Stimulated activated CD4-positive, alpha-beta T cell treated with anti-CD3 and anti-CD28 coated beads, Interleukin-12 subunit alpha, Interleukin-12 subunit beta, amount 100 ng/mL, for 4 hours (primary cell): ENCODE measurements around the gene ATL3.
"Not testable (repeated sequence)": the region's sequence is repeated elsewhere in the genome, so short reads cannot be mapped to it uniquely, and the experiment has no call there.

Experiments
- DNase-seq: peaks from one replicate; pipeline ENCODE4 v3.0.0-alpha.2; 2020

ATL3 gene, protein sequence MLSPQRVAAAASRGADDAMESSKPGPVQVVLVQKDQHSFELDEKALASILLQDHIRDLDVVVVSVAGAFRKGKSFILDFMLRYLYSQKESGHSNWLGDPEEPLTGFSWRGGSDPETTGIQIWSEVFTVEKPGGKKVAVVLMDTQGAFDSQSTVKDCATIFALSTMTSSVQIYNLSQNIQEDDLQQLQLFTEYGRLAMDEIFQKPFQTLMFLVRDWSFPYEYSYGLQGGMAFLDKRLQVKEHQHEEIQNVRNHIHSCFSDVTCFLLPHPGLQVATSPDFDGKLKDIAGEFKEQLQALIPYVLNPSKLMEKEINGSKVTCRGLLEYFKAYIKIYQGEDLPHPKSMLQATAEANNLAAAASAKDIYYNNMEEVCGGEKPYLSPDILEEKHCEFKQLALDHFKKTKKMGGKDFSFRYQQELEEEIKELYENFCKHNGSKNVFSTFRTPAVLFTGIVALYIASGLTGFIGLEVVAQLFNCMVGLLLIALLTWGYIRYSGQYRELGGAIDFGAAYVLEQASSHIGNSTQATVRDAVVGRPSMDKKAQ

DNA sequence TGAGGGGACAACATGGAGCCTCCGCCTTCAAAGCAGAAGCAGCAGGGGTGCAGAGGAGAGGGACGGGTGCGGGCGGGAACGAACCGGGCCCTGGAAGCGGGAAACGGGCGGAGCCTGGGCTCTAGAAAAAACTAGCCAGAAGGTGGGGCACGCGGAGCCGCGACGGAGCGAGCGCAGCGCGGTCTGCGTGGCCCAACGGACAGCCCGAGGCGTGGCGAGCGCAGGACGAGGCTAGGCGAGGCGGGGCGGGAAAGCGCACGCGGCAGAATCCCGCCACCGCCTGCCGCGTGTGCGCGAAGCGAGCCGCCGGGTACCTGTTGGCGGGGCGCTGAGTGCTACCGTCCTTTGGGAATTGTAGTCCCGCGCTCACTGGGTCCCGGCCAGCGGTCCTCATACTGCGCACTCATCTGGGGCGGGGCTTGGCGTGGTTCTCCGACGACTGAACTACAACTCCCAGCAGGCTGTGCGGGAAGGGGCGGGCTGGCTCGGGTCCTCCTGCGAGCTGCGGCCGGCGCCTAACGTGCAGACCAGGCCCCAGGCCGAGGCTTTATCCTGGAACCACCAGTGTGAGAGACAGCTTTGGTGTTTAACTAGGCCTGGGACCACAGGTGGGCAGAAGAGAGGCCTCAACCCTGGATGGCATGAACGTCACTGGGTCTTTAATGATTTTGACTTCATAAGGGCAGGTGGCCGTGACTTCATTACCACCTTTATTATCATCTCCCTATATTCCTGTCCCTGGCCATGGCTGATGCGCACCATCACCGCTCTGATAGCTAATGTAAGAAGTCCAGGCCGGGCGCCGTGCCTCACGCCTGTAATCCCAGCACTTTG lies at the start of gene ATL3:
Gene ATL3, minus strand, starts transcription at position 55 of the 834 bp plus-strand sequence. Its CDS starts 41 bp downstream, at position 14.
- DNase-seq = peak; percentile 97

DNA sequence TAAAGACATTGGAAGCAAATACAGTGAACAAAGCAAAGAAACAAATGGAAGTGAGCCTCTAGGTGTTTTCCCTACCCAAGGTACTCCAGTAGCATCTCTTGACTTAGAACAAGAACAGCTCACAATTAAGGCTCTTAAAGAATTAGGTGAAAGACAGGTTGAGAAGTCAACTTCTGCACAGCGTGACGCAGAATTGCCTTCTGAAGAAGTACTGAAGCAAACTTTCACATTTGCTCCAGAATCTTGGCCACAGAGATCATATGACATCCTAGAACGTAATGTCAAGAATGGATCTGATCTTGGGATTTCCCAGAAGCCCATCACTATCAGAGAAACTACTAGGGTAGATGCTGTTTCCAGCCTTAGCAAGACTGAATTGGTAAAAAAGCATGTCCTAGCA lies 49.4 kb upstream of the ATL3 start:
- DNase-seq = no peak

DNA sequence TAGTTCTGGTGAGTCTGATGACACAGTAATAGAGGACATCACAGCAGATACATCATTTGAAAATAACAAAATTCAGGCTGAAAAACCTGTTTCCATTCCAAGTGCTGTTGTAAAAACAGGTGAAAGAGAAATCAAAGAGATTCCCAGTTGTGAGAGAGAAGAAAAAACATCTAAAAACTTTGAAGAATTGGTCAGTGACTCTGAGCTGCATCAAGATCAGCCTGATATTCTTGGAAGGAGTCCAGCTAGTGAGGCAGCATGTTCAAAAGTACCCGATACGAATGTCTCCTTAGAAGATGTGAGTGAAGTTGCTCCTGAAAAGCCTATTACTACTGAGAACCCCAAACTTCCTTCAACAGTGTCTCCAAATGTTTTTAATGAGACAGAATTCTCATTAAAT lies 48.8 kb upstream of the ATL3 start:
- no peak for DNase-seq

DNA sequence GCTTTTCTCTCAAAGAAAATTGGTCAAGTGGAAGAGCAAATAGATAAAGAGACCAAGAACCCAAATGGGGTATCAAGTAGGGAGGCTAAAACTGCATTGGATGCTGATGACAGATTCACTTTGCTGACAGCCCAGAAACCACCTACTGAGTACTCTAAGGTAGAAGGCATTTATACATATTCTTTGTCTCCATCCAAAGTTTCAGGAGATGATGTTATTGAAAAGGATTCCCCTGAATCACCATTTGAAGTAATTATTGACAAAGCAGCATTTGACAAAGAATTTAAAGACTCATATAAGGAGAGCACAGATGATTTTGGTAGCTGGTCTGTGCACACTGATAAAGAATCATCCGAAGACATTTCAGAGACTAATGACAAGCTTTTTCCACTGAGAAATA lies 47.8 kb upstream of the ATL3 start:
- no peak for DNase-seq

DNA sequence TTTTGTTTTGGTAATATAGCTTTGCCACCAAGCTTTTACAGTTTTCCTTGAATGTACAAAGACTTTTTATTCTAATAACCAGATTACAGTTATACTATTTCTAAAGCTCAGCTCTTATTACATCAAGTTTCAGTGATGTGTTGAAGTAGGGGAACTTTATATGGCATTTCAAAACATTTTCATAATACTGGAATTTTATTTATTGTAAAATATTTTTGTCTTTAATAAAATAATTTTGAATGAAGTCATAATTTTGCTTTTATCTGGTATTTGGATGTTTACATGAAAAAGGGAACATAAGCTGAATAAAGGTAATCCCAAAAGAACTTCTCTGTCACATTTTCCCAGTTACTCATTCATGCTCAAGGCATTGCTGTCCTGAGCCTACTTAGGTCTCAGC lies 44.9 kb upstream of the ATL3 start:
- DNase-seq = no peak

DNA sequence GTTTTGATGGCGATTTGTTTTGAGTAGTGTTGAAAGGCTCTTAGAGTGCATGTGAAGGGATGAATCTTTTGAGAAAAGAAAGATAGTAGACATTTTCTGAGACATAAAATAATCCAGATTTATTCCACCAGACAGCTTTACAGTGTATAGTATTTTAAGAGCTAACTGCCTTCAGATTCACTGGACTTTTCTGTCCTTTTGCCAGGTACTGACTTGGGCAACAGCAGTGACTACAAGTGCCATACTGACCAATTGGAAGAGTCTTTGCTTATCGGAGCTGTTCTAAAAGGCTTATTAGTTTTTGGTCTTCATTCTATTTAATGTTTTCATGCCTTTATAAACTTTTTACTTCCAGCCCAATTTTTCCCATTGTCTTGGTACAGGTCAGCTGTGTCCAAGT lies 42.6 kb upstream of the ATL3 start:
- DNase-seq = no peak

DNA sequence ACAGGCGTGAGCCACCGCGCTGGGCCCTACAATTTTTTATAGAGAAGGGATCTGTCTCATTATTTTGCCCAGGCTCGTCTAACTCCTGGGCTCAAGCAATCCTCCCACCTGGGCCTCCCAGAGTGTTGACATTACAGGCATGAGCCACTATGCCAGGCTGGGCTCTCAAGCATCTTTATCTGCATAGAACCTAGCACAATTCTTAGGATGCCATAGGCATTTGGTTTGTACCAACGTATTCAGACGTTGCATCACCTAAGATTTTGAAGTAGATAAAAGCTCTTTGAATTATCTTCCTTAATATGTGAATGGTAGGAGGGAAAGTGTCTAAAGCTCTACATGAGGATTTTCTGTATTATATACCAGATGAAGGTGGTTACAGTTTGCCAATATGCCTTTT lies 40.7 kb upstream of the ATL3 start:
- no peak for DNase-seq

DNA sequence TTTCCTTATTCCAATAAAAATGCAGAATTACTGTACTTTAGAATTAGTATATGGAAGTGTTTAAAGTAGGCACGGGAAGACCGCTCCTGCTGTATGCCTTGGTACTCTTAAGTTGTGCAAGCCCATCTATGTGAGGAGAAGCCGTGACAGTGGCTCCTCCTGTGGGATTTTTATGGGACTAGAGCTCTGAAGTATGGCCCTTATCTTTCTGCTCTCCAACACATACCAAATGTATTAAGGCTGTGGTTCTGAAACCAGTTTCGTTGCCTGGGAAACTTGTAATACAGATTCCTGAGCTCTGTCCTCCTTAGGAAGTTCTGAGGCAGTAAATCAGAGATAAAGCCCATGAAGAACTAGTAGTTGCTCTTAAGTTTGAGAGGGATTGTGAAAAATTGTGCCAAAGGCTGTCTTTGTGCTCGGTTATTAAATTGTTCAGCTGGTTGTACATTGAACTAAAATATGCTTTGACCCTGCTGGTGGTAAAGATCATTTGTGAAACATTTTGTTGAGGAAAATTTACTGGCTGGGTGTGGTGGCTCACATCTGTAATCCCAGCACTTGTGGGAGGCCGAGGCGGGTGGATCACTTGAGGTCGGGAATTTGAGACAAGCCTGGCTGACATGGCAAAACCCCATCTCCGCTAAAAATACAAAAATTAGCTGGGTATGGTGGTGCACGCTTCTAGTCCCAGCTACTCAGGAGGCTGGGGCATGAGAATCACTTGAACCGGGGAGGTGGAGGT lies 39.5 kb upstream of the ATL3 start:
- no peak for DNase-seq

DNA sequence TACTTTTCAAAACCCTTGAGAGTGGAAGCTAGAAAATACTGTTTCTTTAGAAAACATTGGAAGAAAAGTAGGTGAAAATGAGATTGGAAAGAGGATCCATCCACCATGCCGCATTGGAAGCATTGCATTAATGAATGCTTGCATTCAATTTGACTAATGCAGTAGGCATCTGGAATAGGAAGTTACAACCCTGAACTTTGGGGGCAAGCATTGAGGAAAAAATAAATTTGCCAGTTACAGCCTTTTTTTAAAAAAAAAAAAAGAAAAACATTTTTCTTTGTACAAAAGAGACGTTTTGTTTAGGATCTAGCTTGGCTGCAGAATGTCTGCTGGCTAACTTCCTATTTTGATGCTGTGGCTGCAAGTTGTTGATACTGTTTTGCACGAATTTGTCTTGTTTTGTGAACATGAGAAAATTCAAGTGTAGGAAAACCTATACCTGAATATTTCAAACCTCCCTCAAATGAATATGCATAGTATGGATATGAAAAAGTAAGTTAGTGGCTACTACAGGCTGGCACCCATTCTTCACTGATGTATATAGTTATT lies 38.2 kb upstream of the ATL3 start:
- DNase-seq = no peak

DNA sequence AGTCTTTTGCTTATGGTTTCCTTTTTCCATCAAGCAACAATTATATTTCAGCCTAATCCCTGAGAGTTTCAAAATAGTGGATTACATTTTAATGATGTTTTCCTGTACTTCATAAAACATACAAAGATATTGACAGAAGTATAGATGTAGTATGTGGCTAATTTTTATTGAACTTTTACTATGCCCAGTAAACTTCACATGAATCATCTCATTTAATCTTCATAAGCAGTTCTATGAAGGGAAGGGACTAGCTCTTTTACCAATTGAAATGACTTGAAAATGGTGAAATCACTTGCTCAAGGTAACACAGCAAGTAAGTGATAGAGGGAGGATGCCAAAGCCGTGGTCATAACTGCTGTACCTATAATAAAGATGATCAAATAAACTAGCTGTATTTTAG lies 37.6 kb upstream of the ATL3 start:
- no peak for DNase-seq

DNA sequence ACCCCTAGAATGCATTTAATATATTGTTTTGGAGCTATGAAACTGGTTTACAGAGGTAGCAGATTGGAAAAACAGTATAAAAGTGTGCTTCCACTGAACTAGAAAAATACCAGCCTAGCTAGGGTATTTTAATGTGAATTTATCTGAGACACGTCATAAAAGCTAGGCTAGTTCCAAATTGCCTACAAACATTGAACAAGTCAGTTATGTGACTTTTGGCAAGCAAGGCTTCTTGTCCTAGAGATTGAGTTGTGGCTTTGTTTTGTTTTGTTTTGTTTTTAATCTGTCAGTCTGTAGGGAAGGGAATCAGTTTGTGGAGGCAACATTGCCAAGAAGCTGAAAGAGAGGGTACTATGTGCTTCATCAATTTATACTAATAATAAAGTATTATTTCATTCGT lies 34.4 kb upstream of the ATL3 start:
- no peak for DNase-seq

DNA sequence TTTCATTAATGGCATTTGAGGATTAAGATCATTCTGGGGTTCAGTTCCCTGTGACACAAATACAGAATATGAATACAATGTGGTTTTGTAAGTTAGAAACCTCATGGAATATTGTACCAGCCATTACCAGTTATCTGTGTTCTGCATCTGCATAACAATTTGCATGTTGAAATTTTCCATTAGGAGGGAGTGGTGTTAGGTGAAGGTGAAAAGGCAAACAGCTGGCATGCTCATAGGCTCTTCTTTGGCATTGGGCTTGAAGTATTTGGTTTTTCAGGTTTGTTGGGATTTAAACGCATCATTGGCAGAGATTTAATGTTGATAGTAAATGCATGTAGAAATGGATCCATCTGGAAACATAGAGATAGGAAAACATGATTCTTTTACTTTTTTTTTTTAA lies 28.7 kb upstream of the ATL3 start:
- DNase-seq = no peak

DNA sequence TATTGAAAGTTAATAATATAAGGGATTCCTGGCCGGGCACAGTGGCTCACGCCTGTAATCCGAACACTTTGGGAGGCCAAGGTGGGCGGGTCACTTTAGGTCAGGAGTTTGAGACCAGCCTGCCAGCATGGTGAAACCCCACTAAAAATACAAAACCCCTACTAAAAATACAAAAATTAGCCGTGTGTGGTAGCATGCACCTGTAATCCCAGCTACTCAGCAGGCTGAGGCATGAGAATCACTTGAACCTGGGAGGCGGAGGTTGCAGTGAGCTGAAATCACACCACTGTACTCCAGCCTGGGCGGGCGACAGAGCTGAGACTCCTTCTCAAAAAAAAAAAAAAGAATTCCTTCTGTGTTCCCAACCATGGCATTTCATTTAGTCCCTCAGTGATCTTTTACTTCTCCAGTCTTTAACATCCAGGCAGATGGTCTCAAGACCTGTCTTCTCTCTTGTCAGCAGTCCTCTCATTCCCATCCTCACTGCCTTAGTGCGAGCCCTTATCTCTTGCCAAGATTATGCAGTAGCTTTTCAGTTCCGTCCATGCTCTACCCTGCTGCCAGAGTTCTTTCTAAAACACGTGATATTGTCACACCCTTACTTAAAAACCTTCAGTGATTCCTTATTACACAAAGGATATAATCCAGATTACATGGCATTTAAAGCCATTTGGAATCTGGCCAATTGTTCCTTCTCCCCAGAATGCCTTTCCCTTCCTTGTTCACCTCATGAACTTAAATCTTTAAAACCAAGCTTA lies 28.0 kb upstream of the ATL3 start:
- DNase-seq = no peak

DNA sequence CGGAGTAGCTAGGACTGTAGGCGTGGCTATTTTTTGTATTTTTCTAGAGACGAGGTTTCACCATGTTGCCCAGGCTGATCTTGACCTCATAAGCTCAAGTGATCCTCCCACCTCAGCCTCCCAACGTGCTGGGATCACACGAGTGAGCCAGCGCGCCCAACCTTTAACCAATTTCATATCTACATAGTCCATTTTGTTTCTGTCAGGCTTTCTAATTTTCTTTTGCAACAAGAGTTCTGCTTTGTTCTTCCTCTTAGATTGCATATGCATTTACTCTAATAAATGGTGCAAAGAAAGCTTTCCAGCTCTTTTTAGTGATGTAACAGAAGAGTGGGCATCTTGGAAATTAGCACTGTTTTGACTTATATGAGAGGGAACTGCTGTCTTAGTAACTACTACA lies 23.4 kb upstream of the ATL3 start:
- no peak for DNase-seq

DNA sequence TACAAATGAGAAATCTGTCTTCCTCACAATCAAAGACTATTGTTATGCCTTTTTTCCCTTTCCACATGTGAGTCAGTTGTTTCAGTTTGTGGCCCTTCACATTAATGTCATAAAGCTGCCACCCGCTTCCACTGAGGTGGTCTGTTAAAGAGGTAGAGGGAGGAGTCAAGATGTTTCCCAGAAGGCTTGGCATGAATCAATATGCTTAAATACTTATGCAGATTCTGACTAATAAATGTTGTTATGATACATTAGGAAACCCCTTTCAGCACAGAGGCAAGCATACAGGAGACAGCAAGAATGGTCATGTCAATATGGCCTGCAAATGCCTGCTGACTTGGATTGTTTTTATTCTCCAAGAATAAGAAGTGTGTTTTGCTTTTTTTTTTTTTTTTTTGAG lies 16.7 kb upstream of the ATL3 start:
- DNase-seq = no peak

DNA sequence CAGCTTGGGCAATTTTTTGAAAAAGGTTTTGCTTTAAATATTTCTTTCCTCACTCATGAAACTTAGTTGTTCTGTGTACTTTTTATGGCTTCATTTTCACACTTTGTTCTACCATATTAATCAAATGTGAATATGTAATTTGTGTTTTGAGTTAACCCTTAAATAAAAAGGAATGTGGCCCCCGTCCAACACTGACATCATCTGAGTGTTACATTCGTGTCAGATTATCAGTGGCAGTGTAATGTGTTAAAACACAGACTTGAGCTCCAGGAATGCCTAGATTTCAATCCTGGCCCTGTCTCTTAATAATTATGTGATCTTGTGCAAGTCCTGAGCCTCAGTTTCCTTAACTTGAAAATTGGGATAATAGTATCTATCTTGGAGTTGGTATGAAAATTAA lies 15.8 kb upstream of the ATL3 start:
- no peak for DNase-seq

DNA sequence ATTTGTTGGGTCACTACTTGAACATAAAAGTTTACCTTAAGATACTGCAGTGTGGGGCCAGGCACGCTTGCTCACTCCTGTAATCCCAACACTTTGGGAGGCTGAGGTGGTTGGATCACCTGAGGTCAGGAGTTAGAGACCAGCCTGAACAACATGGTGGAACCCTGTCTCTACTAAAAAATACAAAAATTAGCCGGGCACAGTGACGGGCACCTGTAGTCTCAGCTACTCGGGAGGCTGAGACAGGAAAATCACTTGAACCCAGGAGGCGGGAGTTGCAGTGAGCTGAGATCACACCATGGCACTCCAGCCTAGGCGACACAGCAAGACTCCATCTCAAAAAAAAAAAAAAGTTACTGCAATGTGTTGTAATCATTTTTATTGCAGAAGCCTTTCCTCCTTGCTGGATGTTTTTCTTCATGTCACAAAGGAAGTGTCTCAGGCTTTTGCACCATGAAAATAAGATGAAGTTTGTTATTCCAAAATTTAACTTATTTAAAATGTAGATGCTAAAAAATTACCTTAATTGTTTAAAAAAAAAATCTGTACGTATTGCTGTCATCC lies 14.1 kb upstream of the ATL3 start:
- not testable (repeated sequence) for DNase-seq

DNA sequence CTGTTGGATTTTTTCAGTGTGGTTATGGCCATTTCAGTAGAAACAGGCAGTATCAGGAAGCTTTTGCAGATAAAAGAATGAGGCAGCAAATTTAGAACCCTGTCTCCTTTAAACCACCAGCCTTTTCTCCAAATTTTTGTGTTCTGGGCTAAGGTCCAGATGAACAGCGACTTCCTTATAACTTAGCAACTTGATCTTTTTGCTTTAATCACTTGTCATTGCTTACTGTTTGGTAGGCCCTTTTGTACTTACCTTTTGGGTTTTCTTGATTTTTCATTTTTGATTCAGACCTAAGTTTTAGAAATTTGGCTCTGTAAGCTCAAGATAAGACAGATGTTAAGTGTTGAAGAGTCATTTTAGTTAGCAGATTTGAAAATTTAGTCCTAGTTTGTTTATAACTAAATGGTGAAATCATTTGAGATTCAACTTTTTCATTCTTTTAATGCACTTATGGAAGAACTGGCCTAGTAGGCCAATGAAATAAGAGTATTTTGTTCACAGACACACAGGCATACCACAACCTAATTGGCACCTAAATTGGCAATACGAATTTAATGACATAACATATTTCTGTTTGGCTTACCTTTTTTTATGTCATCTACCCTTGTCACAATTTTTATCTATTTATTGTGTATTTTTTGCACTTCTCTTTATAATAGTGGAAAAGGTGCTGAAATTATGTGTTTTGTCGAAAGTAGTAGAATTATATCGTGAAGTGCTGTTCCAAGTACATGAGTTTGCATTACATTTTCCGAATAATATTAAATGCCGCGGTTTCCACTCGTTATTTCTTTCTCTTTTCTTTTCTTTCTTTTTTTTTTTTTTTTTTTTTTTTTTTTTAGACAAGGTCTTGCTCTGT lies 12.2 kb upstream of the ATL3 start:
- no peak for DNase-seq

DNA sequence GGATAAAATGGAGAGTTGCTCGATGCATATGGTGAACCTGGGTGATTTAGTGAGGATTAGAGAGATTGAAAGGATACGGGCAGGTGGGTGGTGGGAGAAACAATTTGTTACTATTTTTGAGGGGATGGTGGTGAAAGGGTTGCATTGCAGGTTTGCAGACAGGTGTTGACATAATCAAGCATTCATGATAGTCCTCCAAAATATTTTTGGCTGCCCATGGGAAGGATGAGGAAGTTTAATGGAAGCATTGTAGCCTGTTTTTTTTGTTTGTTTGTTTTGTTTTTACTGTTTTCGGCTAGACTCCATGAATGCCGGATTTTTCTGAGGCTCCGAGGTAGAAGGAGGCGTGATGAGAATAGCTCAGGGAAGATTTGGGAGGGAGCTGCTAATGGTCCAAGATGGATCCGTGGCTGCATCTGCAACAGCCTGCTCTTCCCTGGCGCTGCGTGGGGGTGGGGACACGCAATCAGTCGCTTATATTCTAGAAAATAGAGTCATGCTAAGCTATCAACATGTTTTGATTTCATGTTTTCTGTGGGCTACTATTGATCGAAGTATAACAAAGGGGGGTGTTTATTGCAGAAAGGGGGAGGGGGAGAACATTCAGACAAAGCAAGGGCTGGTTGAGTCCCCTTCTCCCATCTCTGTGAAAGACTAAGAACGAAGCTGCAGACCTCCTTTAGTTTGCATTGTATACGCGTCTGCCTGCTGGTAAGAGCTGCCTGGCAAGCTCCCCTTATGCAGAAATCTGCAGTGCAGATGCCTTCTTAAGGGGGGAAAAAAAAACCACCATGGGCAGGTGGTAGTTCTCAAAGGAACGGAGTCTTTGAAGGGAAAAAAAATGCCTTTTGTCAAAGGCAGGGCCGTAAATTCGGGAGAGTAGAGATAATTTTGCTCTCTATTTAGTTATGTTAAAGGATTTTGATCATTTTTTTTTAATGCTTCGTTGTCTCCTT lies 11.2 kb upstream of the ATL3 start:
- DNase-seq = peak; percentile 14
